Ishikawa (cell line): ENCODE measurements around the gene NOCT.

Source experiments
- CEBPB ChIP-seq: IDR thresholded peaks from 2 replicates; pipeline ENCODE4 v1.6.1; 2012
- EP300 ChIP-seq: IDR thresholded peaks from 2 replicates; pipeline ENCODE4 v1.6.1; 2012; ENCODE audit warnings: borderline replicate concordance
- FOXM1 ChIP-seq: IDR thresholded peaks from 2 replicates; pipeline ENCODE4 v1.6.1; 2012; ENCODE audit warnings: low read depth, borderline replicate concordance
- MAX ChIP-seq: IDR thresholded peaks from 2 replicates; pipeline ENCODE4 v1.6.1; 2012
- NFIC ChIP-seq: IDR thresholded peaks from 2 replicates; pipeline ENCODE4 v1.6.1; 2012
- RAD21 ChIP-seq: IDR thresholded peaks from 2 replicates; pipeline ENCODE4 v1.6.1; 2012; ENCODE audit warnings: low read depth
- REST ChIP-seq: IDR thresholded peaks from 2 replicates; pipeline ENCODE4 v1.6.1; 2012; ENCODE audit warnings: low read depth, mild to moderate bottlenecking
- TAF1 ChIP-seq: IDR thresholded peaks from 2 replicates; pipeline ENCODE4 v1.6.1; 2012; ENCODE audit warnings: low read depth, mild to moderate bottlenecking
- TCF12 ChIP-seq: IDR thresholded peaks from 2 replicates; pipeline ENCODE4 v1.6.1; 2012; ENCODE audit warnings: low read depth
- YY1 ChIP-seq: IDR thresholded peaks from 2 replicates; pipeline ENCODE4 v1.6.1; 2012; ENCODE audit warnings: low read depth
- TF ChIP-seq, protein P1 (sequence below): IDR thresholded peaks from 2 replicates; pipeline ENCODE4 v1.6.1; 2012

- TF ChIP-seq TCF12 (no peak), TAF1 (no peak), CEBPB (no peak), MAX (no peak), YY1 (no peak), EP300 (no peak), NFIC (no peak), REST (no peak), FOXM1 (no peak), RAD21 (no peak)
- TF ChIP-seq, protein P1, sequence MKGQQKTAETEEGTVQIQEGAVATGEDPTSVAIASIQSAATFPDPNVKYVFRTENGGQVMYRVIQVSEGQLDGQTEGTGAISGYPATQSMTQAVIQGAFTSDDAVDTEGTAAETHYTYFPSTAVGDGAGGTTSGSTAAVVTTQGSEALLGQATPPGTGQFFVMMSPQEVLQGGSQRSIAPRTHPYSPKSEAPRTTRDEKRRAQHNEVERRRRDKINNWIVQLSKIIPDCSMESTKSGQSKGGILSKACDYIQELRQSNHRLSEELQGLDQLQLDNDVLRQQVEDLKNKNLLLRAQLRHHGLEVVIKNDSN: no peak
These were observed 32.8 kb upstream of the NOCT start for GRCh38 chr4:138982754-138983153.
